ENCODE data around the gene PIK3C2A. TPM values are rescaled to one million over a fixed set of nuclear protein-coding genes. Genes with fewer than 3 reads are reported as not detected.
"Not testable (repeated sequence)": the region's sequence is repeated elsewhere in the genome, so short reads cannot be mapped to it uniquely, and the experiment has no call there.

The PIK3C2A gene
- total RNA-seq, 2 experiments from 2014 or later = 21.5 to 24.9 TPM

- ChIA-PET POLR2A (interaction anchor here (1.2 to 1.3 kb wide), 2 partner anchors 13 to 43 kb away, joined by 3 to 4 read pairs; partner anchors contain the start of gene NUCB2), CTCF (interaction anchor here (0.7 to 1.8 kb wide), 3 partner anchors 8 to 151 kb away, joined by 3 to 6 read pairs (median 4); partner anchors contain the start of gene NUCB2)
- no peak for DNase-seq
- no peak for ATAC-seq
- peaks cover 13% of the 10 kb centered on the region for H3K27me3 Mint-ChIP-seq (ENCODE audit: low read depth)
- no peak overlapping the region for H3K4me3 Mint-ChIP-seq
- no peaks in the 10 kb centered on the region for H3K9me3 Mint-ChIP-seq (ENCODE audit: insufficient read depth)
- peaks cover 18% of the 10 kb centered on the region for H3K4me1 Mint-ChIP-seq (ENCODE audit: low read depth)
- no peak overlapping the region for H3K27ac Mint-ChIP-seq
- no peaks in the 10 kb centered on the region for H3K36me3 Mint-ChIP-seq (ENCODE audit: low read depth)
Measured at GRCh38 chr11:17233101-17233500, 25.3 kb upstream of the PIK3C2A start.

GRCh38 chr11:17230867-17231851 lies 23.4 kb upstream of the PIK3C2A start:
- DNase-seq (peak; percentile 68), ATAC-seq (peak; percentile 94)
- Mint-ChIP-seq H3K27ac (peak overlapping the region; percentile 39), H3K27me3 (ENCODE audit: low read depth) (peaks cover 8% of the 10 kb centered on the region), H3K9me3 (ENCODE audit: insufficient read depth) (no peaks in the 10 kb centered on the region), H3K4me1 (ENCODE audit: low read depth) (peaks cover 18% of the 10 kb centered on the region), H3K4me3 (peak overlapping the region; percentile 50), H3K36me3 (ENCODE audit: low read depth) (no peaks in the 10 kb centered on the region)
- CTCF ChIA-PET = interaction anchor here (0.8 to 2.3 kb wide), 33 partner anchors 9 to 430 kb away, joined by 3 to 30 read pairs (median 5); partner anchors contain the start of genes KCNJ11, NUCB2 and PIK3C2A
- POLR2A ChIA-PET = interaction anchor here (1.4 to 1.9 kb wide), 2 partner anchors 45 to 117 kb away, joined by 4 to 10 read pairs; partner anchors contain the start of gene NUCB2

- no peaks in the 10 kb centered on the region for H3K9me3 Mint-ChIP-seq (ENCODE audit: insufficient read depth)
- H3K4me3 Mint-ChIP-seq = peak overlapping the region; percentile 50
- DNase-seq (no peak), ATAC-seq (no peak)
- no peaks in the 10 kb centered on the region for H3K36me3 Mint-ChIP-seq (ENCODE audit: low read depth)
- H3K4me1 Mint-ChIP-seq (ENCODE audit: low read depth) = peaks cover 18% of the 10 kb centered on the region
- ChIA-PET CTCF (interaction anchor here (0.7 to 2.3 kb wide), 44 partner anchors 8 to 428 kb away, joined by 3 to 30 read pairs (median 4); partner anchors contain the start of genes KCNJ11, NUCB2 and PIK3C2A), POLR2A (interaction anchor here (0.6 to 1.9 kb wide), 5 partner anchors 22 to 142 kb away, joined by 3 to 10 read pairs (median 4); partner anchors contain the start of gene NUCB2)
- H3K27me3 Mint-ChIP-seq (ENCODE audit: low read depth) = peaks cover 5% of the 10 kb centered on the region
- peak overlapping the region; percentile 60 for H3K27ac Mint-ChIP-seq
Measured at GRCh38 chr11:17229481-17230152, 21.8 kb upstream of the PIK3C2A start.

GRCh38 chr11:17228186-17228925 lies 20.6 kb upstream of the PIK3C2A start:
- H3K4me1 Mint-ChIP-seq (ENCODE audit: low read depth) = peaks cover 18% of the 10 kb centered on the region
- H3K9me3 Mint-ChIP-seq (ENCODE audit: insufficient read depth); H3K27ac Mint-ChIP-seq; ATAC-seq; POLR2A ChIA-PET; H3K27me3 Mint-ChIP-seq (ENCODE audit: low read depth); H3K36me3 Mint-ChIP-seq (ENCODE audit: low read depth); DNase-seq; H3K4me3 Mint-ChIP-seq: not testable (repeated sequence)
- CTCF ChIA-PET = interaction anchor here (1.1 to 2.3 kb wide), 3 partner anchors 39 to 81 kb away, joined by 4 to 9 read pairs (median 8); no protein-coding TSS in a partner anchor

- Mint-ChIP-seq H3K9me3 (ENCODE audit: insufficient read depth) (no peaks in the 10 kb centered on the region), H3K4me3 (no peak overlapping the region), H3K36me3 (ENCODE audit: low read depth) (no peaks in the 10 kb centered on the region), H3K27me3 (ENCODE audit: low read depth) (peaks cover 2% of the 10 kb centered on the region), H3K27ac (no peak overlapping the region), H3K4me1 (ENCODE audit: low read depth) (no peaks in the 10 kb centered on the region)
- POLR2A ChIA-PET = no interaction called here
- ATAC-seq = no peak
- CTCF ChIA-PET = interaction anchor here (0.9 kb wide), 1 partner anchor 13 kb away, joined by 4 read pairs; no protein-coding TSS in a partner anchor
- no peak for DNase-seq
Measured at GRCh38 chr11:17224727-17225126, 16.9 kb upstream of the PIK3C2A start.

GRCh38 chr11:17221968-17222367 lies 14.2 kb upstream of the PIK3C2A start:
- POLR2A ChIA-PET = no interaction called here
- Mint-ChIP-seq H3K4me3 (no peak overlapping the region), H3K36me3 (ENCODE audit: low read depth) (no peaks in the 10 kb centered on the region), H3K27ac (no peak overlapping the region), H3K27me3 (ENCODE audit: low read depth) (peaks cover 5% of the 10 kb centered on the region), H3K9me3 (ENCODE audit: insufficient read depth) (no peaks in the 10 kb centered on the region), H3K4me1 (ENCODE audit: low read depth) (no peaks in the 10 kb centered on the region)
- no peak for ATAC-seq
- DNase-seq = no peak
- CTCF ChIA-PET = interaction anchor here (0.9 to 1.9 kb wide), 3 partner anchors 8 to 162 kb away, joined by 3 to 11 read pairs (median 3); no protein-coding TSS in a partner anchor

- H3K27ac Mint-ChIP-seq = no peak overlapping the region
- ATAC-seq = no peak
- H3K4me3 Mint-ChIP-seq = no peak overlapping the region
- peaks cover 6% of the 10 kb centered on the region for H3K9me3 Mint-ChIP-seq (ENCODE audit: insufficient read depth)
- H3K27me3 Mint-ChIP-seq (ENCODE audit: low read depth) = peaks cover 10% of the 10 kb centered on the region
- no peaks in the 10 kb centered on the region for H3K36me3 Mint-ChIP-seq (ENCODE audit: low read depth)
- DNase-seq = no peak
- CTCF ChIA-PET = interaction anchor here (1.1 to 2.1 kb wide), 3 partner anchors 11 to 309 kb away, joined by 3 to 4 read pairs (median 4); partner anchors contain the start of gene PIK3C2A
- H3K4me1 Mint-ChIP-seq (ENCODE audit: low read depth) = no peaks in the 10 kb centered on the region
- POLR2A ChIA-PET = interaction anchor here (1.1 kb wide), 1 partner anchor 9 kb away, joined by 3 read pairs; no protein-coding TSS in a partner anchor
Measured at GRCh38 chr11:17219016-17219415, 11.2 kb upstream of the PIK3C2A start.

- no peak for ATAC-seq
- Mint-ChIP-seq H3K9me3 (ENCODE audit: insufficient read depth) (peaks cover 7% of the 10 kb centered on the region), H3K27me3 (ENCODE audit: low read depth) (peaks cover 10% of the 10 kb centered on the region), H3K4me3 (no peak overlapping the region), H3K27ac (no peak overlapping the region), H3K4me1 (ENCODE audit: low read depth) (no peaks in the 10 kb centered on the region), H3K36me3 (ENCODE audit: low read depth) (no peaks in the 10 kb centered on the region)
- DNase-seq = no peak
- CTCF ChIA-PET = interaction anchor here (1.1 to 2.2 kb wide), 4 partner anchors 11 to 310 kb away, joined by 3 to 11 read pairs (median 4); partner anchors contain the start of gene PIK3C2A
- POLR2A ChIA-PET = interaction anchor here (1.1 kb wide), 1 partner anchor 9 kb away, joined by 3 read pairs; no protein-coding TSS in a partner anchor
Measured at GRCh38 chr11:17218403-17218802, 10.6 kb upstream of the PIK3C2A start.

GRCh38 chr11:17217401-17217800 lies 9.6 kb upstream of the PIK3C2A start:
- ChIA-PET CTCF (interaction anchor here (0.7 to 2.2 kb wide), 3 partner anchors 10 to 89 kb away, joined by 3 to 11 read pairs (median 4); partner anchors contain the start of gene PIK3C2A), POLR2A (interaction anchor here (1.1 kb wide), 1 partner anchor 9 kb away, joined by 4 read pairs; the partner anchor contains the start of gene PIK3C2A)
- H3K9me3 Mint-ChIP-seq (ENCODE audit: insufficient read depth) = peaks cover 7% of the 10 kb centered on the region
- no peaks in the 10 kb centered on the region for H3K36me3 Mint-ChIP-seq (ENCODE audit: low read depth)
- no peak overlapping the region for H3K4me3 Mint-ChIP-seq
- H3K4me1 Mint-ChIP-seq (ENCODE audit: low read depth) = no peaks in the 10 kb centered on the region
- ATAC-seq (no peak), DNase-seq (no peak)
- H3K27me3 Mint-ChIP-seq (ENCODE audit: low read depth) = peaks cover 10% of the 10 kb centered on the region
- H3K27ac Mint-ChIP-seq = no peak overlapping the region

GRCh38 chr11:17214338-17214737 lies 6.6 kb upstream of the PIK3C2A start:
- peaks cover 7% of the 10 kb centered on the region for H3K9me3 Mint-ChIP-seq (ENCODE audit: insufficient read depth)
- ChIA-PET CTCF (interaction anchor here (1.2 kb wide), 1 partner anchor 67 kb away, joined by 3 read pairs; no protein-coding TSS in a partner anchor), POLR2A (no interaction called here)
- H3K4me3 Mint-ChIP-seq = no peak overlapping the region
- peaks cover 6% of the 10 kb centered on the region for H3K4me1 Mint-ChIP-seq (ENCODE audit: low read depth)
- no peak for DNase-seq
- H3K27me3 Mint-ChIP-seq (ENCODE audit: low read depth) = peaks cover 10% of the 10 kb centered on the region
- no peak overlapping the region for H3K27ac Mint-ChIP-seq
- ATAC-seq = no peak
- H3K36me3 Mint-ChIP-seq (ENCODE audit: low read depth) = no peaks in the 10 kb centered on the region

All from activated CD8-positive, alpha-beta T cell treated with anti-CD3 and anti-CD28 coated beads, Interleukin-2, amount 10 ng/mL, durations not matched to agents 7 days and 5 days (primary cell).